Activated T-cell treated with anti-CD3 and anti-CD28 coated beads for 48 hours (primary cell): Measurements from ENCODE around the gene MTMR8.

Experiments
- DNase-seq: peaks from one replicate; pipeline ENCODE4 v3.0.0-alpha.2; 2020; ENCODE audit warnings: low read depth

Gene MTMR8

DNA sequence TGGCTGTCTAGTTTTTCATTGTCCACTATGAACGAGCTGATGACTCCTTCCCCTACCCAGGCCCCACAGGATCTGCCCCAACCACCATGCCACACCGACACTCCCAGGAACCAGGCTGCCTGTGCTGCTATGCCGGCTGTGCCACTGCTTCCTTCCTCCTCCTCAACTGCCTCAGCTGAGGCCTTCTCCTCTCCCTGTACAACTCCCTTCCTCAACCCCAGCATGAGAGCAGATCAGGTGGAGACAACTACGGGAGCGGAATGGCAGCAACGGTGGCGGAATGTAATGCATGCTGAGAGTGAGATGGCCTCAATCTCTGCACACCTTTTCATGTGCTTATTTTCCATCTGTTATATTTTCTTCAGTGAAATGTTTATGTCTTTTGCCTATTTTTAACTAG, 88.5 kb downstream of the MTMR8 start:
- no peak for DNase-seq

DNA sequence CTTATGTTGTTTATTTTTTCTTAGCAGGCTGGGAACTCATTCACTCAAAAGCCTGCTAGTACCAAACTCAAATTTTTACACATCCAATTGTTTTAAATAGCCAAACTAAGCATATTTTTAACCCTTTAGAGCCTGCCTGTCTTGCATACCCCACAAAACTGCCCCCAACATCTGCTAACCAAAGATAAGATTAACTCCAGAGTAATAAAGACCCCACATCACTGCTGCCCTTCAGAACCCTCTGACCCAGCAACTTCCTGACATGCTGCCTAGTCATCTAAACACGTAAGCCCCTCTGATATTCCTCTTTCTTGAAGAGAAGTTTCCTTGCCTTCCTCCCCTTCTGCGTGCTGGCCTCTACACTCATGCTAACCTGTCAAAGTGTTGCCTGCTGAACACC, 104.1 kb downstream of the MTMR8 start:
- DNase-seq, result no peak

DNA sequence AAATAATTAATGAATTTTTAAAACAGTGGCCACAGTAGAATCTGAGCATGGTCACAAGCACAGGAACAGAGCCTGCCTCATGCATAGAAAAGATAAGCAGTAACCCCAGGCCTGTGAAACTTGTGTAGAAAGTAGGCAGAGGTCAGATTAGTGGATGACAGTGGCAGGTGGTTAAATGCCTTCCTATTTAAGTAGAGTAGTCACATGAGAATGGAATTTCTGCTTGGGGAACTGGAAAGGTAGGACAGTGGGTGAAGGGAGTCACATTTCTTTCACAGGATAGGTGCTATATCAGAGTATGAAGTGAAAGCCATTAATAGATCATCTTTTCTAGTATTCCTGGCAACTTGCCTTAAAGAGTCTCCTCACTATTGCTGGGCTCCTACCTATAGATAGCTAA, 130.0 kb downstream of the MTMR8 start:
- DNase-seq, result no peak

DNA sequence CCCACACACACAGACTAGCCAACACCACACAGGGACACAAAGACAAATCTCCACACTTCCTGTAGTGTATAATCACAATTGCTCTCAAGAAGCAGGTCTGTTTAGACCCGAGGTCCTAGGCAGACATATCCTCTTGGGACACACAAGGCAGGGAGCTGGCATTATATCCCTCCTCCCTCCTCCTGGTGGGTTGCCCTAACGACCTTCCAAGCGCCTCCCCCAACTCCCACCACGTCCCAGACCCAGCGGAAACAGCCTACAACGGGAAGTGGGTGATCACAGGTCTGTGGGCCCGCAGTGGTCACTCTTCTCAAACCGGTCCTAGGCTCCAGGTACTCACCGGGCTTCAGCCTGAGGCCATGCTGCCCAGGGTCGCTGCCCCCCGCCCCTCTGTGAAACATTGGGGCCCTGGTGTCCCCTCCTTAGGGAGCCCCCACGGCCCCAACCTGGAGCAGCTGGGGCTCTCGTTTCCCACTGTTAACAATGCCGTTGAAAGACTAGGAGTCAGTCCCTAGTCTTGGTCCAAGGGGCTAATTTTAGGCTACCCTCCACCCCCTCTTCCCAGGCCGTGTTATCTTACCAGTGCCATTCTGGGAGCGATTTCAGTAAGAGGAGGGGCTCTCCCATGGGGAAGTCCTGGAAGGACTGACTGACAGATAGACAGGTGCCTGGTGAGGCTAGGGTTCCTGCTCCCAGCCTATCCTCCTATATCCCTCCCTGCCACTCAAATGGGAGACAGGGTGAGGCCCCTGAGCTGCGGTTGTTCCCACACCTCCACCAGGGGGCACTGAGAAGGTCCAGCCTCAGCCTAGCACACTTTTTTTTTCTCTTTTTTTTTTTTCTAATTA, 164.9 kb downstream of the MTMR8 start, which contains the start of gene ASB12:
ASB12 (minus strand) TSS at position 485 of the 848 bp plus-strand sequence. CDS start 4,957 bp downstream, outside the sequence.
- no peak for DNase-seq

DNA sequence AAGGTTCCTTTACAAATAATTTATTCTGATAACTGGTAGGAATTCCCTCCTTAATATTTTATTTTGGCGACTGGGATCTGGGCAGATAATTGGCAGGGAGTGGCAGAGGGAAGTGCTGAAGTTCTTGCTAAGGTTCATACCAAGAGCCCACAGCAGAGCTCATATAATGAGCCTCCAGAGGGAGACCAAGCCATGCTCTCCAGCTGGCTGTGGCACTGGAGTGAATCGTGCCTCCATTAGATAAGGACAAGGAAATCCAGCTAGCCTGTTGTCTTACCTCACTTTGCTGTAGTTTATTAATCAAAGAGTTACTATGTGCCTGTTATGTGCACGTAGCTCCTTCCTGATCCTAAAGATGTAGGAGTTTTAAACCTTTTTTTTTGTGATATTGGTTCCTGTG, 166.1 kb downstream of the MTMR8 start:
- no peak for DNase-seq
